Measurements from ENCODE around the gene KLF7.

The KLF7 gene

DNA sequence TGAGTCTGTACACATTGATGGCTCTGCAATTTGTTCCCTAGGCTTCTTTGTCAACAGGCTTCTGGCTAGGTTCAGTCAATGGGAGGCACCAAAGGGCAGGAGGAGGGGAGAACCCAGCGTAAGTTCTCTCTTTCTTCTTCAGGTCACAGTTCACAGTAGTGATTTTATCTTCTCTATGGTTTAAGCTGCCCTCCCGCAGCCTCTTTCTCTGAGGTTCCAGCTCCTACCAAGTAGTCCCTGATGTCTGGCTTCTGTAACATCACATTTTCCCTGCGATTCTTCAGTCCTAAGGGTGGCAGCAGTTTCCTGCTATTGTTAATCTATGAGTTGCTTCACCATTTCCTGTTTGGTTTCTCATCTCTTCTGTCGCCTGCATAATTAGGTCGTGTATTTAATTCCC, 119.0 kb downstream of the KLF7 start:
- Histone ChIP-seq H3K4me3 (ENCODE audit: insufficient read depth, low read depth, low read length) (no peak overlapping the region), H3K36me3 (ENCODE audit: control insufficient read depth, insufficient read depth, low read length) (no peaks in the 10 kb centered on the region), H3K4me1 (ENCODE audit: control insufficient read depth, insufficient read depth, low read length) (peaks cover 3% of the 10 kb centered on the region), H3K27ac (ENCODE audit: insufficient read depth, low read depth, low read length, poor library complexity, severe bottlenecking) (no peak overlapping the region), H3K27me3 (ENCODE audit: control insufficient read depth, insufficient read depth, low read length, poor library complexity, severe bottlenecking) (no peaks in the 10 kb centered on the region), H3K9me3 (ENCODE audit: control insufficient read depth, low read length) (no peaks in the 10 kb centered on the region)
- 81 to 85% methylated on average over 5 of the region's 5 CpGs for WGBS, 2 experiments

DNA sequence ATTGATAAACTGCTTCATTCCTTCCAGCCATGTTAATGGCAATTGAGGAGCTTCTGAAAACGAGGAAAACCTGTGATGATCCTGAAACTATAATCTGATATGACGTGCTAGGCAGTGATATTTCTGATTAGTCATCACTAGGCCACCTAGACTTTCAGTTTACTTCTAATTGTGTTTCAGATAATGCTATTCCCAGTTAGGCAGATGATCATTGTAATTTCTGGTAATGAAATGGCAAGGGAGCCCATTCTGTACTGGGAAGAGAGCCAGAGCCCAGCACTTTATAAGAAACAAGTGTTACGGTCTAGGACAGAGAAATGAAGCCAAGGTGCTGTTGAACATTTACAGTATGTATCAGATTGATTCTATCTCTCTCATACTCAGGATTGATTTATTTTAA, 120.2 kb downstream of the KLF7 start:
- Histone ChIP-seq H3K4me3 (ENCODE audit: insufficient read depth, low read depth, low read length) (no peak overlapping the region), H3K4me1 (ENCODE audit: control insufficient read depth, insufficient read depth, low read length) (peaks cover 9% of the 10 kb centered on the region), H3K36me3 (ENCODE audit: control insufficient read depth, insufficient read depth, low read length) (no peaks in the 10 kb centered on the region), H3K27me3 (ENCODE audit: control insufficient read depth, insufficient read depth, low read length, poor library complexity, severe bottlenecking) (no peaks in the 10 kb centered on the region), H3K27ac (ENCODE audit: insufficient read depth, low read depth, low read length, poor library complexity, severe bottlenecking) (no peak overlapping the region), H3K9me3 (ENCODE audit: control insufficient read depth, low read length) (no peaks in the 10 kb centered on the region)
- 90 to 94% methylated on average over 3 of the region's 3 CpGs for WGBS, 2 experiments

DNA sequence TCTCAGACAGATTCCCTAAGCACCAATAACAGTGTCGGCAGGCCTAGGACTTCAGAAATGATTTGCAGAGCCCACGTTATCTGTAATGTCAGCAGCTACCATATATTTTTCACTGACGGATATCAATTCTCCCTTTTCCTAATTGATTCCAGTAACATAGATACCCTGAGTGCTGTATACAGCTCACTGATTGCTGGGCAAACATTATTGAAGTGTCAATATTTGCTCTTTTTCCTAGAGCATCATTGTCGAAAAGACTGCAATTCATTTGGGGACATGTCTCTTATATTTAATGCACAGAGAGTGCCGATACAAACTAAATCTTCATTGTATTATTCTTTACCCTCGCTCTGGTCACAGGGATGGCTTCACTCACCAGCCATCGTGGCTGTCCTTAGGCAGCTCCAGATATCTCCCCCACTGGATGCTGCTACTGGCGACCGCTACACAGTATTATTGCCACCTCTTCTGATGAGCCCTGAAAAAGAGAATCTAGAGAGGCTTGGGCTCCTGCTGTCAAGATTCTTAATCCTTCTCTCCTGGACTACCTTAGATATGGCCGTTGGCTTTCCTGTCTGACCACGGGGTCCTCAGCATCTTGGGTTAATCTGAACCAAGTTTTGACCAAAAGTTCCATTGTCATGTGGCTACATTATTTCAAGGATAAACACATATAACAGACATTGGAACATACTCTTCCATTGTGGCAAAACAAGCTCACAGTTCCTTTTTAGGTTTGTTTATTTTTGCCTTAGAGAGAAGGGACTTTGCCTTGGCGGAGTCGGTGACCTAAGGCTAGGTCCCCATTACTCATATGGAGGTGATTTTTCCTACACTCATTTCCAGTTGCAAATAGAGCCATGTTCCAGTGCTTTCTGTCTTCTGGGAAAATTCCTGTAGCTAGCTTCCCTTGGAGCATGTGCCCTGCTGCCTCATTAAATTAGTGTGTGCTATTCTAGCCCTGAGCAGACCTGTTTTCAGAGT, 121.1 kb downstream of the KLF7 start:
- Histone ChIP-seq H3K4me3 (ENCODE audit: insufficient read depth, low read depth, low read length) (no peak overlapping the region), H3K36me3 (ENCODE audit: control insufficient read depth, insufficient read depth, low read length) (no peaks in the 10 kb centered on the region), H3K4me1 (ENCODE audit: control insufficient read depth, insufficient read depth, low read length) (peaks cover 9% of the 10 kb centered on the region), H3K27me3 (ENCODE audit: control insufficient read depth, insufficient read depth, low read length, poor library complexity, severe bottlenecking) (no peaks in the 10 kb centered on the region), H3K9me3 (ENCODE audit: control insufficient read depth, low read length) (no peaks in the 10 kb centered on the region), H3K27ac (ENCODE audit: insufficient read depth, low read depth, low read length, poor library complexity, severe bottlenecking) (no peak overlapping the region)
- WGBS, 2 experiments: 90 to 92% methylated on average over 13 of the region's 13 CpGs

DNA sequence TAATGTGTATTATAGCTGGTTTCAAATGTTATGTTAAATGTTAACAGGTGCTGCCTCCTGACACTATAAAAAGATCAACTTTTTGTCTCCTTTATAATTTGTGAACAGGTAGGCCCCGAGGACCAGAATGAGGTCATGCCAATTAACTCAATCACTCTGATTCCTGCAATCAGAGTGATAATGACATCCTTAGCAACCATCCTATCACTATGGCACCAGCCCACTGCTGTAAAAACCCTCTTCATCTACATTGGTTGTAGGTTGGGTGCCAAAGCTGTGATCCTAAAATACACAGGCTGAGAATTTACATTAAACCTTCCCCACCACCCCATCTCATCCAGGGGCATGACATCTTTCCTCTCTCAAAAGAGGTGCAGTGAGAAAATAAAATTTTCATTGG, 122.9 kb downstream of the KLF7 start:
- Histone ChIP-seq H3K27ac (ENCODE audit: insufficient read depth, low read depth, low read length, poor library complexity, severe bottlenecking) (no peak overlapping the region), H3K27me3 (ENCODE audit: control insufficient read depth, insufficient read depth, low read length, poor library complexity, severe bottlenecking) (no peaks in the 10 kb centered on the region), H3K9me3 (ENCODE audit: control insufficient read depth, low read length) (no peaks in the 10 kb centered on the region), H3K4me3 (ENCODE audit: insufficient read depth, low read depth, low read length) (no peak overlapping the region), H3K4me1 (ENCODE audit: control insufficient read depth, insufficient read depth, low read length) (peaks cover 7% of the 10 kb centered on the region), H3K36me3 (ENCODE audit: control insufficient read depth, insufficient read depth, low read length) (no peaks in the 10 kb centered on the region)
- 86 to 95% methylated on average over 1 of the region's 1 CpG for WGBS, 2 experiments

DNA sequence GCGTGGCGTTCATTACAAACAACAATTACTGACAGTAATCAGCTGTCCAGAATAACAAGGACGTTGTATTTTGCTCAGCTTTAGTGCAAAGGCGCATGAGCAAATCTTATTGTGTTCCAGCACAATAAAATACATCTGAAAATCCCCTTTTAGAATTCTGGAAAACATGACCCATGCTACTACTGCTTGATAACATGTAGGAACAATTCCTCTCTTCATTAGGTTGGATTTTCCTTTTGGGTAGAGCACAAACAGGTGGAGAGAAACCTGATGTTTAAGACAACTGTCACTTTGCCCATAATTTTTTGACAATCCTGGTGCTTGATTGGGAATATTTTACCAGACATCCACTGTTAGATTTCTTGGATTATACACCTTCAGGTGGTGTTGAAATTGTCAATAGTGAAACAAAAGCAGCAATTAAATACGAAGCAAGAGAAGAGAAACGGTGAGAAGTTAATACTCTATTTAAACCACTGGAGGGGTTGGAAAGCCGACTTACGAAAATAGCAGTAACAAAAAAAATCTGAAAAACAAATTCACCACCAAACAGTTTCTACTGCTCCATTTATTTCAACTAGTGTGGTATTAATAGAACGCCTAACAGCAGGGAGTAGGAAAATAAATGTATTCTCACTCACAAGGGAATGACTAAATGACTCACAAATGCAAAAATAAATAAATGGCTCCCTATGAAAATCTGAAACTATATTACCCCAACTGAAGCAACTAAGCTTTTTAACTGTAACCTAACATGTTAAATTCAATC, 123.8 kb downstream of the KLF7 start:
- H3K27me3 ChIP-seq (ENCODE audit: control insufficient read depth, insufficient read depth, low read length, poor library complexity, severe bottlenecking): no peaks in the 10 kb centered on the region
- no peaks in the 10 kb centered on the region for H3K9me3 ChIP-seq (ENCODE audit: control insufficient read depth, low read length)
- no peak overlapping the region for H3K4me3 ChIP-seq (ENCODE audit: insufficient read depth, low read depth, low read length)
- H3K4me1 ChIP-seq (ENCODE audit: control insufficient read depth, insufficient read depth, low read length): peaks cover 7% of the 10 kb centered on the region
- WGBS, 2 experiments: 59 to 71% methylated on average over 5 to 9 of the region's 9 CpGs
- no peaks in the 10 kb centered on the region for H3K36me3 ChIP-seq (ENCODE audit: control insufficient read depth, insufficient read depth, low read length)
- H3K27ac ChIP-seq (ENCODE audit: insufficient read depth, low read depth, low read length, poor library complexity, severe bottlenecking): no peak overlapping the region

DNA sequence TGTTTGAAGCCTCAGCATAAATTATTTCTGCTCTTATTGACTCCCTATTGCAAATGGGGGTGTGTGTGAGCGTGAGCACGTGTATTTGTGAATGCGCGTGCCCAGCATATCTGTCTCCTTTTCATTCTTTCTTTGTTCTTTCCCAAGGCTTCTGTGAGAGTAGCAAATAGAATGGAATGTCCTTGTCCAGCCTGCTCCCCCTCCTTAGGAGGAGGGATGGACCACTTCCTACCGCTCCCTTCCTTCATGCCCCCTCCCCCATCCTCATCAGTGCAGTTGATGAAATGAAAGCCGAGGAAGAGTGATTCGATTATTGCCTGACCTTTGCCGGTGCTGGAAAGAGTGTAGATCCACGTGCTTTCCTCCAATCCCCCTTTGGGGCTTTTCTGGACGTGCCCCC, 124.5 kb downstream of the KLF7 start:
- Histone ChIP-seq H3K4me3 (ENCODE audit: insufficient read depth, low read depth, low read length) (no peak overlapping the region), H3K27me3 (ENCODE audit: control insufficient read depth, insufficient read depth, low read length, poor library complexity, severe bottlenecking) (no peaks in the 10 kb centered on the region), H3K4me1 (ENCODE audit: control insufficient read depth, insufficient read depth, low read length) (peaks cover 10% of the 10 kb centered on the region), H3K36me3 (ENCODE audit: control insufficient read depth, insufficient read depth, low read length) (no peaks in the 10 kb centered on the region), H3K9me3 (ENCODE audit: control insufficient read depth, low read length) (no peaks in the 10 kb centered on the region), H3K27ac (ENCODE audit: insufficient read depth, low read depth, low read length, poor library complexity, severe bottlenecking) (no peak overlapping the region)
- 61 to 66% methylated on average over 9 to 10 of the region's 10 CpGs for WGBS, 2 experiments

DNA sequence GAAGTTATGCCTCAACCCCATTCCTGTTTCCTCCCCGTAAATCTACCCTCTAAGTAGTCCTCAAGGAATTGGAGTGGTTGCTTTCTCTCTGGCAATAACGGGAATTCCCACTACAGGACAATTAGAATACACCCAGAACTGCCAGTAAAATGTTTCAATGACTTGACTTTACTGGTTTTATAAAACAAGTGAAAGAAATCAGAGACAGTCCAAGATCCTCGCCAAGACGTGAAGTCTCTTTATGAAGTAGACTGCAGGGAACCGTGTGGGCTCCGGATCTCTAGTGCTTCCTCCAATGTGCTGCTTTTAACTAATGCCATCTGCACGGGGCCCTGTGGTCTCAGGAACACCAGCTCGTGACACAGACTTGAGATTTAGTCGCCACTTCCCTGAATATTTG, 125.1 kb downstream of the KLF7 start:
- 93% methylated on average over 9 of the region's 9 CpGs for WGBS, 2 experiments
- Histone ChIP-seq H3K4me1 (ENCODE audit: control insufficient read depth, insufficient read depth, low read length) (peaks cover 12% of the 10 kb centered on the region), H3K27me3 (ENCODE audit: control insufficient read depth, insufficient read depth, low read length, poor library complexity, severe bottlenecking) (no peaks in the 10 kb centered on the region)

DNA sequence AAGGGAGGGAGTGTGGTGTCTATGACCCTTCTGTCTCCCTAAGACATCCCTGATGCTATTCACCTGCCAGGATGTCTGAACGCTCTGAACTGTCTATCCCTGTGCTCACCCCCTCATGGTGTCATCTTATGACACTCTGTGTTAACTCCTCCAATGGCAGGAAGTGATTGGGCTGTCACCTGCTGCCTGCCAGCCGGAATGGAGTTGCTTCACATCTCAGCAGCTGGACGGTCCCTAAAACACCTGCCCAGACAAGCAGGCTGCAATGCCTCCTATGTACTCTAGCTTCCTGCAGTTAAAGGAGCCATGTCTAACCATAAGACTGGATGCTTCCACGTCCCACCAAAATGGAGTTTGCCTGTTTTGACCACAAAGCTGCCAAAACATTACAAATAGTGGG, 126.5 kb downstream of the KLF7 start:
- WGBS, 2 experiments: 90 to 94% methylated on average over 4 of the region's 4 CpGs
- no peak overlapping the region for H3K4me3 ChIP-seq (ENCODE audit: insufficient read depth, low read depth, low read length)
- H3K4me1 ChIP-seq (ENCODE audit: control insufficient read depth, insufficient read depth, low read length): peaks cover 12% of the 10 kb centered on the region
- H3K27me3 ChIP-seq (ENCODE audit: control insufficient read depth, insufficient read depth, low read length, poor library complexity, severe bottlenecking): no peaks in the 10 kb centered on the region
- H3K36me3 ChIP-seq (ENCODE audit: control insufficient read depth, insufficient read depth, low read length): no peaks in the 10 kb centered on the region
- H3K9me3 ChIP-seq (ENCODE audit: control insufficient read depth, low read length): no peaks in the 10 kb centered on the region
- H3K27ac ChIP-seq (ENCODE audit: insufficient read depth, low read depth, low read length, poor library complexity, severe bottlenecking): no peak overlapping the region

More for the DNA sequence above, 125.1 kb downstream of the KLF7 start:
- no peak overlapping the region for H3K27ac ChIP-seq (ENCODE audit: insufficient read depth, low read depth, low read length, poor library complexity, severe bottlenecking)
- H3K9me3 ChIP-seq (ENCODE audit: control insufficient read depth, low read length): no peaks in the 10 kb centered on the region
- H3K36me3 ChIP-seq (ENCODE audit: control insufficient read depth, insufficient read depth, low read length): no peaks in the 10 kb centered on the region
- no peak overlapping the region for H3K4me3 ChIP-seq (ENCODE audit: insufficient read depth, low read depth, low read length)

DNA sequence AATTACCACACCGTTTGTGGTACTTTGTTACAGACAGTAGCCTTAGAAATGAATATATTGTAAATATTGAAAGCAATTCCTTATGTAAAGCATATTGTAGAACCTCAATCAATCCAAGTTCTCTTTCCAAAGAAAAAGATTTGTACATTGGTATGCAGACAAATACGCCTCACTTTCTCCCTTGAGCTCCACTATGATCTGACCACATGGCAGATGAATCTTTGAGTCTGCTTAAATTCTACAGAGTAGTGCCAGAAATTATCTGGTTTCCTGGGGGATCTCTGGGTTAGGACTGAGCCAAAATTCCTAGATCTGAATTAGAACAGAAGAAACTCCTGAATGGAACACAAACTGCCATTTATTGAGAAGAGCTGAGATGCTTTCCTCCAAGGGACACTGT, 127.4 kb downstream of the KLF7 start:
- peaks cover 7% of the 10 kb centered on the region for H3K9me3 ChIP-seq (ENCODE audit: control insufficient read depth, low read length)
- H3K4me1 ChIP-seq (ENCODE audit: control insufficient read depth, insufficient read depth, low read length): peaks cover 12% of the 10 kb centered on the region
- H3K27ac ChIP-seq (ENCODE audit: insufficient read depth, low read depth, low read length, poor library complexity, severe bottlenecking): no peak overlapping the region
- H3K36me3 ChIP-seq (ENCODE audit: control insufficient read depth, insufficient read depth, low read length): no peaks in the 10 kb centered on the region
- WGBS, 2 experiments: 97 to 100% methylated on average over 1 of the region's 2 CpGs
- H3K4me3 ChIP-seq (ENCODE audit: insufficient read depth, low read depth, low read length): no peak overlapping the region
- H3K27me3 ChIP-seq (ENCODE audit: control insufficient read depth, insufficient read depth, low read length, poor library complexity, severe bottlenecking): no peaks in the 10 kb centered on the region

DNA sequence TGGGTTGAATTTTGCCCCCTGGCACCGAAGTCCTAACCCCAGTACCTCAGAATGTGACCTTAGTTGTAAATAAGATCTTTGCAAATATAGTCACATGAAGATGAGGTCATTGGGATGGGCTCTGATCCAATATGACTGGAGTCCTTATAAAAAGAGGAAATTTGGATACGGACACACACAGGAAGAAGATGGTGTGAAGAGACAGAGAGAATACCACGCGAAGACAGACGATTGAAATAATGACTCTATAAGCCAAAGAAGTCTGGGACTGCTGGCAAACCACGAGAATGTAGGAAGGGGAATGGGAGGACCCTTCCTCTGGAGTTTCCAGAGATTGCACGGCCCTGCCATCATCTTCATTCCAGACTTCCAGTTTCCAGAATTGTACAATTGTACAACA, 127.9 kb downstream of the KLF7 start:
- Histone ChIP-seq H3K4me1 (ENCODE audit: control insufficient read depth, insufficient read depth, low read length) (peaks cover 12% of the 10 kb centered on the region), H3K27me3 (ENCODE audit: control insufficient read depth, insufficient read depth, low read length, poor library complexity, severe bottlenecking) (no peaks in the 10 kb centered on the region), H3K27ac (ENCODE audit: insufficient read depth, low read depth, low read length, poor library complexity, severe bottlenecking) (no peak overlapping the region), H3K9me3 (ENCODE audit: control insufficient read depth, low read length) (peaks cover 8% of the 10 kb centered on the region), H3K36me3 (ENCODE audit: control insufficient read depth, insufficient read depth, low read length) (no peaks in the 10 kb centered on the region), H3K4me3 (ENCODE audit: insufficient read depth, low read depth, low read length) (no peak overlapping the region)
- 83 to 94% methylated on average over 7 of the region's 7 CpGs for WGBS, 2 experiments

Data from ectodermal cell (in vitro differentiated cells).